ENCODE results near the gene FARS2. TPM values are rescaled to one million over a fixed set of nuclear protein-coding genes. Genes with fewer than 3 reads are reported as not detected.

FARS2 gene
- total RNA-seq, 3 donors from 2014 or later: 12.0 to 29.6 (median 24.3) TPM

DNA sequence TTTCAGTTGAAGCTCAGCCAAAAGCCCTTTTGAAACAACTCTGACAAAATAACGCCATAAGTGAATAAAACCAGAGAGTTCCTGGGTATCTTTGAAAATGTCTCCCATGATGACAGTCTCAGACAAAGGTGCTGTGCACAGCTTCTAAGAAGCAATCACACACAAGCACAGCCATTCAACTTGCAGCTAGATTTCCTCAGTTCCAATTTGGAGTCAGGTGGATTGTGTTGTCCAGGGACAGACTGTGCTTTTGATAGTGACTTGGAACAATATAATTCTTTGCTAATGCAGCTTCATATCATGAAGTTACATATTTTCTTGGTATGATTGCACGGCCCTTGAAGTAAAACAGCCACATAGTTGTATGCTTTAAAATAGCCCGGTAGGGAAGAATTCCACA lies 105.6 kb downstream of the FARS2 start:
- DNase-seq (ENCODE audit: low spot score in 2 of 2): no peak
- no peak overlapping the region for H3K4me3 ChIP-seq
- TF ChIP-seq, protein P1, sequence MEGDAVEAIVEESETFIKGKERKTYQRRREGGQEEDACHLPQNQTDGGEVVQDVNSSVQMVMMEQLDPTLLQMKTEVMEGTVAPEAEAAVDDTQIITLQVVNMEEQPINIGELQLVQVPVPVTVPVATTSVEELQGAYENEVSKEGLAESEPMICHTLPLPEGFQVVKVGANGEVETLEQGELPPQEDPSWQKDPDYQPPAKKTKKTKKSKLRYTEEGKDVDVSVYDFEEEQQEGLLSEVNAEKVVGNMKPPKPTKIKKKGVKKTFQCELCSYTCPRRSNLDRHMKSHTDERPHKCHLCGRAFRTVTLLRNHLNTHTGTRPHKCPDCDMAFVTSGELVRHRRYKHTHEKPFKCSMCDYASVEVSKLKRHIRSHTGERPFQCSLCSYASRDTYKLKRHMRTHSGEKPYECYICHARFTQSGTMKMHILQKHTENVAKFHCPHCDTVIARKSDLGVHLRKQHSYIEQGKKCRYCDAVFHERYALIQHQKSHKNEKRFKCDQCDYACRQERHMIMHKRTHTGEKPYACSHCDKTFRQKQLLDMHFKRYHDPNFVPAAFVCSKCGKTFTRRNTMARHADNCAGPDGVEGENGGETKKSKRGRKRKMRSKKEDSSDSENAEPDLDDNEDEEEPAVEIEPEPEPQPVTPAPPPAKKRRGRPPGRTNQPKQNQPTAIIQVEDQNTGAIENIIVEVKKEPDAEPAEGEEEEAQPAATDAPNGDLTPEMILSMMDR (IDR thresholded peaks at IDR 0.05): no peak
- TF ChIP-seq POLR2A (IDR thresholded peaks at IDR 0.05) (no peak), POLR2AphosphoS5 (IDR thresholded peaks at IDR 0.05) (no peak)
- H3K27ac ChIP-seq: no peak overlapping the region
- H3K4me1 ChIP-seq: no peaks in the 10 kb centered on the region
- intact Hi-C loops (cut with DNase I; ENCODE audit: low total_unique reads): no loop called here
- no peaks in the 10 kb centered on the region for H3K9me3 ChIP-seq
- no peaks in the 10 kb centered on the region for H3K27me3 ChIP-seq
- H3K36me3 ChIP-seq: no peaks in the 10 kb centered on the region

DNA sequence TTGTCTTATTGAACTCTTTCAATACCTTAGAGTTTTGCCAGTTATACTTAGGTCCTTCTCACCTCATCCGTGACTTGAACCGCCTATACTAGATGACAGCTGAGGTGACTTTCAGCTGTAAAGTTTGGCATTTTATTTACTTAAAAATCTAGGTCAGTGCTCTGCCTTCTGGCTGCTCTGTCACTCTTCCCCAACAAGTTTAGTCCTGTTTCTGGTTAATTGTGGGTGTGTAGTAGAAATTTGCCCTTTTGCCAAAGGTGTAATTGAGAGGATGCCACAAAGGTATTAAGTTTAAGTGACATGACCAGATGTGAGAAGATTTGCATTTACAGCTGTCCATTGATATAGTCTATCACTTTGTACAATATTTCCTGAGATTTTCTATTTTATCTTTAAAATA lies 106.2 kb downstream of the FARS2 start:
- H3K4me1 ChIP-seq: no peaks in the 10 kb centered on the region
- DNase-seq (ENCODE audit: low spot score in 2 of 2): no peak
- no peaks in the 10 kb centered on the region for H3K36me3 ChIP-seq
- no peaks in the 10 kb centered on the region for H3K9me3 ChIP-seq
- H3K27ac ChIP-seq: no peak overlapping the region
- no peak overlapping the region for H3K4me3 ChIP-seq
- no peaks in the 10 kb centered on the region for H3K27me3 ChIP-seq
- TF ChIP-seq POLR2A (IDR thresholded peaks at IDR 0.05): no peak
- TF ChIP-seq POLR2AphosphoS5 (IDR thresholded peaks at IDR 0.05): no peak
- TF ChIP-seq, protein P1 (IDR thresholded peaks at IDR 0.05): no peak
- intact Hi-C loops (cut with DNase I; ENCODE audit: low total_unique reads): no loop called here

DNA sequence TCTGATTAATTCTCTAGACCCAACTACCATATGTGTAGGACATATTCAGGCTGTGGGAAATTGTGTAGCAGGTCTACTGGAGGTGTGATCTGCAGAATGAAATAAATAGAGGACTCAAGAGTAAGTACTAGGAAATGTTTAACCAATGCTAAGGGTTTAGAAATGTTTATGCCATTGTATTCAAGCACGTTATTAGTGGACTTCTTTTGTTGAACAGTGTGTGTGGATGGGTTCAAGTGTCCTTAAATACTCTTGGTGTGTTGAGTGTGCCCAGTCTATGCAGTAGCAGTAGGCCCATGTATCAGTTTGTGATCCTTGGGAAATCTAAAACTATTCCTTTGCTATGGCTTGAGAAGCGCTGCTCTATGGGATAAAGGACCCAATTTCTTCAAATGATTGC lies 112.1 kb downstream of the FARS2 start:
- no peak for TF ChIP-seq POLR2AphosphoS5 (IDR thresholded peaks at IDR 0.05)
- TF ChIP-seq, protein P1 (IDR thresholded peaks at IDR 0.05): no peak
- no peak for TF ChIP-seq POLR2A (IDR thresholded peaks at IDR 0.05)
- Histone ChIP-seq H3K4me3 (no peak overlapping the region), H3K27me3 (no peaks in the 10 kb centered on the region), H3K36me3 (no peaks in the 10 kb centered on the region), H3K4me1 (no peaks in the 10 kb centered on the region), H3K9me3 (no peaks in the 10 kb centered on the region), H3K27ac (no peak overlapping the region)
- DNase-seq (ENCODE audit: low spot score in 2 of 2): no peak
- intact Hi-C loops (cut with DNase I; ENCODE audit: low total_unique reads): no loop called here

DNA sequence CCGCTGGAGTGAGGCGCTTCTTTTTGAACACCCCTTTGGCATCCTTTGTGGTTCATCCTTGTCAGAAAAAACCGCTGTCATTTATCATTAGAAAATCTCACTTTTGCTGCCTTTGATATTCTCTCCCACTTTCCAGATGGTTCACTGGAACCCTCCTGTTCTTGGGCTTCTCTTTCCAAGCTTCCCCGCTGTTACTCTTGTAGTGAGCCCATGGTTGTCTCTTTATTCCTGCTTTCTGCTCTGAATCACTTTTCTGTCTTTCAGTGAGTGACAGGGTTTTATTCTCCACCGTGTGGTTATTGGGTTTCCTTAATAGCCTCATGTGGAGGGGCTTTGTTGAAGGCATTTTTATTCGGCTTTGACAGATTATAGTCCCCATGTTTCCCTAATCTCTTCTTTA lies 117.0 kb downstream of the FARS2 start:
- intact Hi-C loops (cut with DNase I; ENCODE audit: low total_unique reads): no loop called here
- H3K36me3 ChIP-seq: no peaks in the 10 kb centered on the region
- no peaks in the 10 kb centered on the region for H3K27me3 ChIP-seq
- H3K9me3 ChIP-seq: no peaks in the 10 kb centered on the region
- TF ChIP-seq POLR2AphosphoS5 (IDR thresholded peaks at IDR 0.05) (no peak), POLR2A (IDR thresholded peaks at IDR 0.05) (no peak)
- TF ChIP-seq, protein P1 (IDR thresholded peaks at IDR 0.05): no peak
- H3K4me1 ChIP-seq: no peaks in the 10 kb centered on the region
- no peak overlapping the region for H3K4me3 ChIP-seq
- no peak overlapping the region for H3K27ac ChIP-seq
- DNase-seq (ENCODE audit: low spot score in 2 of 2): no peak

DNA sequence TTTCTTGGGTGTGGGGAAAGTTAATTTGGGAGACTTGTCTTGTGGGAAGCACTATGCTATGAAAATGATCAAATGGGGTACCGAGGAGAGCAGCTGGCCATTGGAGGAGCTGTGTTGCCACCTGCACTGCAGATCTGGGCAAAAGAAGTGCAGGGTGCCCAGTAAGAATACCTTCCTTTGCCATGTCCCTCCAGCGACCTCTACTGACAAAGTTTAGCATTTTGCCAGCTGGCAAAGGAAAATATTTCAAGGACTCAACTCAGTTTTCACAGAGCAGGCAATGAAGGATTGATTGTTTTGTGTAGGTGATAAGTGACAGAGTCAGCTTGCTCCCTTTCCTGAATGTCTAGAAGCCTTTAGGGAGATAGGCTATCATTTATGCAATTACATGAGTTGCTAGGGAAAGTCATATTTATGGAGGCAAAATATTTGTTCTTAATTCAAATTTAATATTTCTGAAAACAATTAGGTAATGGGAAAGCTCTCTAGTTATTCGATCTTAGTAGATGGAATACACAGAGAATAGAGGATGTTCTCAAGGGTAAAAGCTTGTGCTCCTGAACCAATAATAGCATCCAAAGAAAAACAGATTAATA lies 118.4 kb downstream of the FARS2 start:
- no peak overlapping the region for H3K4me3 ChIP-seq
- no peaks in the 10 kb centered on the region for H3K9me3 ChIP-seq
- no peaks in the 10 kb centered on the region for H3K4me1 ChIP-seq
- no peak for TF ChIP-seq POLR2AphosphoS5 (IDR thresholded peaks at IDR 0.05)
- TF ChIP-seq, protein P1 (IDR thresholded peaks at IDR 0.05): peak in 1 of 3 donors; percentile 22
- intact Hi-C loops (cut with DNase I; ENCODE audit: low total_unique reads): no loop called here
- DNase-seq (ENCODE audit: low spot score in 2 of 2): no peak
- H3K27ac ChIP-seq: no peak overlapping the region
- no peaks in the 10 kb centered on the region for H3K36me3 ChIP-seq
- H3K27me3 ChIP-seq: no peaks in the 10 kb centered on the region
